Mesodermal cell (in vitro differentiated cells): ENCODE results near the gene TRAPPC1.

Experiments
- H3K27ac ChIP-seq: 2 replicates; pipeline ENCODE4 v1.7.0; 2013; ENCODE audit warnings: mild to moderate bottlenecking, low read depth, low read length, moderate library complexity; ENCODE audit not compliant: severe bottlenecking
- H3K36me3 ChIP-seq: 2 replicates; pipeline ENCODE4 v1.7.1; 2013; ENCODE audit warnings: mild to moderate bottlenecking, low read length, moderate library complexity; ENCODE audit not compliant: control insufficient read depth, insufficient read depth
- H3K4me1 ChIP-seq: one replicate; pipeline ENCODE4 v1.7.1; 2013; ENCODE audit warnings: mild to moderate bottlenecking, low read length; ENCODE audit not compliant: insufficient read depth, control insufficient read depth, poor library complexity, severe bottlenecking
- H3K4me3 ChIP-seq: 2 replicates; pipeline ENCODE4 v1.7.0; 2013; ENCODE audit warnings: low read length, control low read depth, mild to moderate bottlenecking; ENCODE audit not compliant: insufficient read depth, poor library complexity, severe bottlenecking; ENCODE audit errors: extremely low read depth
- H3K9me3 ChIP-seq: 2 replicates; pipeline ENCODE4 v1.7.1; 2013; ENCODE audit warnings: mild to moderate bottlenecking, low read length, moderate library complexity; ENCODE audit not compliant: control insufficient read depth
- whole genome bisulfite sequencing, 2 experiments: methylation state at CpG; one replicate each; pipeline ENCODE4 v1.1.5; 2013; ENCODE audit warnings: missing lambda C conversion rate in 2 of 2; ENCODE audit not compliant: insufficient coverage in 2 of 2; 5-methylcytosine and 5-hydroxymethylcytosine counted together

Gene TRAPPC1

GRCh38 chr17:7940743-7941142 lies 9.0 kb upstream of the TRAPPC1 start:
- H3K4me3 ChIP-seq: no peak overlapping the region
- no peaks in the 10 kb centered on the region for H3K9me3 ChIP-seq
- no peak overlapping the region for H3K27ac ChIP-seq
- H3K36me3 ChIP-seq: peaks cover 88% of the 10 kb centered on the region
- no peaks in the 10 kb centered on the region for H3K4me1 ChIP-seq
- WGBS, 2 experiments: 96 to 100% methylated on average over 3 to 4 of the region's 6 CpGs

DNA sequence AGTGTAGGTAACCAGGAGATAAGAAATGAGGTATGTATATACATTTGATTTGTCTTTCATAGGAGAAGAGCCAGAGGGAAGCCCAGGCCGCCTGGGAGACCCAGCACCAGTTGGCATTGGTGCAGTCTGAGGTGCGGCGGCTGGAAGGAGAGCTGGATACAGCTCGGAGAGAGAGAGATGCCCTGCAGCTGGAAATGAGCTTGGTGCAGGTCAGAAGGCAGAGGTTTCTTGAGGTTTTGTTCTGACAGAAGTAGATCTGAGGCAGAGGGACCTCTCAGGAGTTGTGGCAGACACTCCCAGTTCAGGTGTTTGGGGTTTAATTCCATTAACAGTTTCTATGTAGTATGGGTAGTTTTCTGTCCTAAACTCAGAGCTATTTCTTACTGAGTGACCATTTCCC lies 8.3 kb upstream of the TRAPPC1 start:
- WGBS, 2 experiments: 90 to 95% methylated on average over 4 of the region's 4 CpGs
- H3K27ac ChIP-seq: no peak overlapping the region
- no peaks in the 10 kb centered on the region for H3K9me3 ChIP-seq
- no peak overlapping the region for H3K4me3 ChIP-seq
- H3K4me1 ChIP-seq: no peaks in the 10 kb centered on the region
- peaks cover 89% of the 10 kb centered on the region for H3K36me3 ChIP-seq

DNA sequence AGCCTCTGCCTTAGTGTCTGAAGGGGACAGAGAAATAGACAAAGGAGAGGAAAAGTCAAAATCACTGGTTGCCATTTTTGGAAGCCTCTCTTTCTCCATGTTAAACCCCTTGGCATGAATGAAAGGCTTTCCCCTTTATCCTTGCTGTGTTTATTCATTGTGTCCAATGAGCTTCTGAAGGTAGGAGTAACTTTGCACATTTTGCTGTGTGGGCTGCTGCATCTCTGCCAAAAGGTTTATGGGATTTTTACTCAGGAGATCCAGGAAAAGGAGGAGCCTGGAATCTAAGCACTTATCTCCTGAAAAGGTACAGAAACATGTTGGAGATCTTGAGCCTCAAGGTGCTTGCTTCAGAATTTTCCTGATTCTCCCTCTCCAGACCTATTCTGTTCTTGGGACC lies 4.1 kb upstream of the TRAPPC1 start:
- Histone ChIP-seq H3K4me1 (peaks cover 10% of the 10 kb centered on the region), H3K9me3 (no peaks in the 10 kb centered on the region), H3K27ac (no peak overlapping the region), H3K4me3 (no peak overlapping the region), H3K36me3 (peaks cover 71% of the 10 kb centered on the region)

DNA sequence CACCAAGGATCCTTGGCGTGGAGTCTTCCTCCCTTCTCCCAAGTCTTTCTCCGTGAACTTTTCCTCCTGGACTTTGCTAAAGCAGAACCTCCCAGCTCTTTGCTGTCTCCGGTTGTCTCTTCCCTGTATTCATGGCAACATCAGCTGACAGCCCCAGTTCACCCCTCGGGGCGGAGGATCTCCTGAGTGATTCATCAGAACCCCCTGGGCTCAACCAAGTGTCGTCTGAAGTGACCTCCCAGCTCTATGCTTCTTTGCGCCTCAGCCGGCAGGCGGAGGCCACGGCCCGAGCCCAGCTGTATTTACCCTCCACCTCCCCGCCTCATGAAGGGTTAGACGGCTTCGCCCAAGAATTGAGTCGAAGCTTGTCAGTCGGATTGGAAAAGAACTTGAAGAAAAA lies 1.2 kb upstream of the TRAPPC1 start:
- Histone ChIP-seq H3K27ac (peak overlapping the region; percentile 3), H3K4me3 (peak overlapping the region; percentile 70), H3K4me1 (peaks cover 10% of the 10 kb centered on the region), H3K36me3 (peaks cover 46% of the 10 kb centered on the region), H3K9me3 (no peaks in the 10 kb centered on the region)
- WGBS, 2 experiments: 14 to 20% methylated on average over 9 to 10 of the region's 16 CpGs

GRCh38 chr17:7932483-7932891 lies 741 bp upstream of the TRAPPC1 start:
- Histone ChIP-seq H3K4me3 (peak overlapping the region; percentile 70), H3K4me1 (peaks cover 10% of the 10 kb centered on the region), H3K27ac (peak overlapping the region; percentile 3), H3K9me3 (no peaks in the 10 kb centered on the region), H3K36me3 (peaks cover 43% of the 10 kb centered on the region)
- 0 to 1% methylated on average over 13 to 17 of the region's 17 CpGs for WGBS, 2 experiments

DNA sequence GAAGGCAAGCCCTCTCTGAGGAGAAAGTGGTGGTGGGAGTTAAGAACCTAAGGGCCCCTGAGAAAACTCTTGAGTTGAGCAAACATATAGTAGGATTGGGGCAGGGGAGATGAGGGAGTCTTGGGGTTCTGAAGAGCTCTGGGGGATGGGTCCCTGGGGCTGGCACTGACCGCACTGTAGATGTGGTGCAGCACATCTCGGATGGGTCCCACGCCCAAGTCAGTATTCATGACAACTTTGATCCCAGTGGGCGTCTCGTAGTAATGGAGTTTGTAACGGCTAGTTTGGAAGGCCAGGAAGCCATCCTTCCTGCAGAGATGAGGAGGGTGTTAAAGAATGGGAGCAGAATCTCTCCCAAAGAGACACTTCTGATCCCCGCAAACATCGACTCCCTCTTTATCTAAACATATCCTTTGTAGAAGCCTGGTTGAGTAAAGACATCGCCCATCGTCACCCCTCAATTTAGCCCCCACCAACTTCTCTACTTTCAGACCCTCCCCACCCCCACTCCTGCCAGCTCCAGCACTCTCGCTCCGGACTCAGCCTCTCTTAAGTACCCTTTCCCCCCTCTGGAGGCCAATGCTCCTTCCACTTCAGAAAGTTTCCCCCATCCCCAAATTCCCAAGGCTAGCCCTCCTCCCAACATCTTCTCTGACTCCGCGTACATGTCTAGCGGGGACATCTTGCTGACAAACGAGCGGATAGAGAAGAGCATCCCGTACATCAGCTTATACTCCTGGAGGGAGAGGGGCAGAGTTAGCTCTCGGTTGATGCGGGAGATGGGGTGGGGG lies 710 bp downstream of the TRAPPC1 start:
- peak overlapping the region; percentile 70 for H3K4me3 ChIP-seq
- no peak overlapping the region for H3K27ac ChIP-seq
- peaks cover 30% of the 10 kb centered on the region for H3K36me3 ChIP-seq
- 45 to 62% methylated on average over 9 to 12 of the region's 20 CpGs for WGBS, 2 experiments
- H3K4me1 ChIP-seq: peaks cover 10% of the 10 kb centered on the region
- H3K9me3 ChIP-seq: no peaks in the 10 kb centered on the region

DNA sequence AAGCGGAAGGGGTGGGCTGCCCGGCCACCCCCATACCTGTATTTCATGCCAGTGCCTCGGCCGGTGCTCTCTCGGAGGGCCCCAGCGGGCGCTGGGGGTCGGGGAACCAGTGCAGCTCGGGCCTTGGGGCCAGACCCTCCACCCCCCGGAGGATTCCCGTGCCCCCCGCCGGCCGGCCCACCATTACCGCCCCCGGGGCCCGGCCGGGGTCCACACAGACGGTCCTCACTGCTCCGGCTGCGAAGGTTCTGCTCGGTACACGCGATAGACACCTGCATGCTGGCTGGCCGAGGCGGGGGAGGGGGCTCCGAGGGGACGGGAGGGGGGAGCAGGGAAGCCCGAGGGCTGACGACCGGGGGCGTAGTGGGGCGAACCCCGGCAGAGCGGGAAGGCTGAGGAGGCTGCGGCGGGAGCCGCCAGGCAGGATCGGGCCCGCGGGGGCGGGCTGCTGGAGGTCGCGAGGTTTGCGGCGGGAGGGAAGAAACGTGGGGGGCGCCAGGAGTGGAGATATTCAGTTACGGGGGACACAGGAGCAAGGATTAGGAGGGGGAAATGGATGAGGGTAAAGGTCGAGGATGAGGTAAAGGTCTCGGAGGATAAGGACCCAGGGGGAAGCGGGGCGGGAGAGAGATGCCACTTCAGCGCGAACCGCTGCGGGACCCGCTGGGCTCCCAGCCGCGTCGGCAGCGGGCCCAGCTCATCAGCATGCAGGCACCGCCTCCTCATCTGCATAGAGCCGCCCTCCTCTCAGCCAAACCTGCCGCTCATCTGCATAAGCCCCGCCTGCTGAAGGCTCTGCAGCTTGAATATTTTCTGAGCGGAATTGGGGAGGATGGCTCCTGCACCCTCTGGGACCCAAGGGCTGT lies 2.4 kb downstream of the TRAPPC1 start, which contains the start of gene KCNAB3:
Gene KCNAB3, minus strand, starts transcription at position 699 of the 866 bp plus-strand sequence. Its CDS starts 421 bp downstream, at position 278.
- H3K4me3 ChIP-seq: peak within 1 kb of the TSS; percentile 70
- H3K36me3 ChIP-seq: peaks cover 13% of the 10 kb centered on the region
- WGBS, 2 experiments: 8 to 17% methylated on average over 30 to 38 of the region's 67 CpGs
- peaks cover 10% of the 10 kb centered on the region for H3K4me1 ChIP-seq
- no peak within 1 kb of the TSS for H3K27ac ChIP-seq
- H3K9me3 ChIP-seq: no peaks in the 10 kb centered on the region

DNA sequence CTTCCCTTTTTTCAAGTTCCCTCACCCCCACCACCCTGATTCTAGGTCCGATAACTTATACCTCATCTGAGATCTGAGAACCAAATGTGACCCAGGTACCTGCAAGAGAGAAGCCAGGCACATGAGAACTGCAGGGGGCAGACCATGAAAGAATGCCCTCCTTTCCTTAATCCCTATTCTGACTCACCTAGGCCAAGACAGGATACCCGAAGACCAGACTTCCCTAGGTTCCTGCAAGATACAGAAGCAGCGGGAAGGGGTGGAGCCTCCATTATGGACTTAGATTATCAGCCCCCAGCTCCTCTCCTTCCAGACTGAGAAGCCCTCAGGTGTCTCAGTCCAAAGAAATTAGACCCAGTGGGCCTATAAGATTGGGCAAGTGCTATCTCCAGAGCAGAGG lies 4.2 kb downstream of the TRAPPC1 start:
- no peaks in the 10 kb centered on the region for H3K9me3 ChIP-seq
- 83 to 100% methylated on average over 3 of the region's 3 CpGs for WGBS, 2 experiments

DNA sequence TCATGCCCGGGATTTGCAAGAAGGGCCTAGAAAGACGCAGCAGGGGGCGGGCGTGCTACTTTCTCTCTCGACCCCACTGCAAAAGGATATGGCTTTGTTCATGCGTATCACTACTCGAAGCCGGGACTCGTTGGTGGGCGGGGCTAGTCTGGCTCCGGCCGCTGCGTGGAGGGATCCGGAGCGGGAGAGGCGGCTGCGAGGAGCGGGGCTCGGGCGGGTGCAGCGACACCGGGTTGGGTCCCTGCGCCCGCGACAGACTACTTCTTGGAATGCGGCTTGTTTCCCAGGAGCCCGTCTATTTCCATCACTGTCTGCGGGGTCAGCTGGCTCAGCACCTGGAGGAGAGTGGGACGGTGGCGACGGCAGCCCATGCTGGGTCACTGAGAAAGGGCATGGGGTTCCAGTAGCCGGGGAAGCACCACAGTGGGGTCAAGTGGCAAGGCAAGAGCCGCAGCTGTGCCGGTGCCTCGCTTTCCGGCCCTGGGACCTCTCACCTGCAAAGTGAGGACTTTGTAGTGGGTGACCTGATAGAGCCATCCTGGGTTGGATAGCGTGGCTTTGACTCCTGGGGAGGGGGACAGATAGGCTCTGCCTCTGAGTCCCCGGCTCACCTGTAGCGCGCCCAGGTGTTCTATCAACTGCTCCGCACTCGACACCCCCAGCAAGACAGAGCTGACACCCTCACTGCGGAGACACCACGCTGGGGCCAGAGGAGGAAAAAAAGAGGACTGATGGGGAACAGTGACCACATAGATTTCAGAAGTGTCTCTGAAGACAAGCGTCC lies 8.7 kb downstream of the TRAPPC1 start:
- Histone ChIP-seq H3K4me1 (peaks cover 7% of the 10 kb centered on the region), H3K36me3 (no peaks in the 10 kb centered on the region), H3K4me3 (peak overlapping the region; percentile 22), H3K9me3 (no peaks in the 10 kb centered on the region), H3K27ac (no peak overlapping the region)
- WGBS, 2 experiments: 34% methylated on average over 39 of the region's 45 CpGs

More for the DNA sequence above, 4.2 kb downstream of the TRAPPC1 start:
- H3K36me3 ChIP-seq: peaks cover 5% of the 10 kb centered on the region
- H3K27ac ChIP-seq: no peak overlapping the region
- H3K4me3 ChIP-seq: no peak overlapping the region
- peaks cover 4% of the 10 kb centered on the region for H3K4me1 ChIP-seq

DNA sequence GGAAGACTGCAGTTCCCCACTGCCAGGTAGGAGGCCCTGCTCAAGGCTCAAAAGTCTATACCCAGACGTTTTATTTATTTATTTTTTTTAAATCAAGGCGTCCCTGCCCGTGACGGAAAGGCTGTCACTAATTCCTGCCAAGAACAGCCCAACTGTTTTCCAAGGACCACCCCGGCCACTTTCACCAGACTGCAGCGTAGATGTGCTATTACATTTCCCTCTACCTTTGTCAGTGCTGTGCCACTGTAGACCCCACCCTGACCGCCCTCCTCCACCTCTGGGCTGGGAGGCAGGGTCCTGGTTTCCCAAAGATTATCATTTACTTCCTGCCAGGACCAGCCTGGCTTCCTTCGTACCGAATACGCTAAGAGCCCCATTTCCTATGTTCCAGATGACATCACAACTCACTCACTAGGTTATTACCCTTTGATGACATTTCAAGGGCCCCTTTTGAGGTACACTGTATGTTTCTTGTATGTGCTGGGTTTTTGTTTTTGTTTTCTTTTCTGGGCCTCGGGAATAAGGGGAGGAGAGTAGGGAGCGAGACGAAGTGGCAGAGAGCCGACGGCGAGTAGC lies 9.4 kb downstream of the TRAPPC1 start:
- WGBS, 2 experiments: 61 to 63% methylated on average over 11 to 16 of the region's 16 CpGs
- Histone ChIP-seq H3K27ac (no peak overlapping the region), H3K4me3 (peak overlapping the region; percentile 22), H3K36me3 (no peaks in the 10 kb centered on the region), H3K9me3 (no peaks in the 10 kb centered on the region), H3K4me1 (peaks cover 7% of the 10 kb centered on the region)
